ENCODE measurements around the gene RNFT1.

GRCh38 chr17:59941131-59941530, 23.4 kb downstream of the RNFT1 start:
- TF ChIP-seq EZH2 (IDR thresholded peaks at IDR 0.05; ENCODE audit: insufficient read depth, low read length), result no peak
- TF ChIP-seq, protein P1, sequence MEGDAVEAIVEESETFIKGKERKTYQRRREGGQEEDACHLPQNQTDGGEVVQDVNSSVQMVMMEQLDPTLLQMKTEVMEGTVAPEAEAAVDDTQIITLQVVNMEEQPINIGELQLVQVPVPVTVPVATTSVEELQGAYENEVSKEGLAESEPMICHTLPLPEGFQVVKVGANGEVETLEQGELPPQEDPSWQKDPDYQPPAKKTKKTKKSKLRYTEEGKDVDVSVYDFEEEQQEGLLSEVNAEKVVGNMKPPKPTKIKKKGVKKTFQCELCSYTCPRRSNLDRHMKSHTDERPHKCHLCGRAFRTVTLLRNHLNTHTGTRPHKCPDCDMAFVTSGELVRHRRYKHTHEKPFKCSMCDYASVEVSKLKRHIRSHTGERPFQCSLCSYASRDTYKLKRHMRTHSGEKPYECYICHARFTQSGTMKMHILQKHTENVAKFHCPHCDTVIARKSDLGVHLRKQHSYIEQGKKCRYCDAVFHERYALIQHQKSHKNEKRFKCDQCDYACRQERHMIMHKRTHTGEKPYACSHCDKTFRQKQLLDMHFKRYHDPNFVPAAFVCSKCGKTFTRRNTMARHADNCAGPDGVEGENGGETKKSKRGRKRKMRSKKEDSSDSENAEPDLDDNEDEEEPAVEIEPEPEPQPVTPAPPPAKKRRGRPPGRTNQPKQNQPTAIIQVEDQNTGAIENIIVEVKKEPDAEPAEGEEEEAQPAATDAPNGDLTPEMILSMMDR (IDR thresholded peaks at IDR 0.05; ENCODE audit: insufficient read depth, low read depth, low read length), result no peak
